Heart left ventricle (tissue), 13 donors: ENCODE data around the gene C5orf22.
"Not testable (repeated sequence)": the region's sequence is repeated elsewhere in the genome, so short reads cannot be mapped to it uniquely, and the experiment has no call there.

Source experiments
- CTCF ChIP-seq, 12 donors: fragments of 200-600 bp; sonication (generic) in 4 of 12; IDR thresholded peaks; one replicate each; pipeline versions ENCODE4 v1.5.0 to v1.8.0; 2018 to 2022; ENCODE audit warnings: antibody characterized with exemption in 12 of 12, mild to moderate bottlenecking in 5 of 12
- POLR2A ChIP-seq, 2 donors: fragments of 450-650 bp; IDR thresholded peaks; one replicate each; pipeline ENCODE4 v1.6.1; 2017; ENCODE audit warnings: antibody characterized with exemption in 2 of 2, mild to moderate bottlenecking in 2 of 2, moderate library complexity in 2 of 2
- donor health status: ischemic (EF 13 %, LVEDD 7.1; RV severe dilation, severe dysfunction).
- donor health status: DM: no; HTN: yes; CAD: no.
- donor health status: DM: no; HTN: no; CAD: no.
- donor health status: ischemic (EF 25% LVEDD 6.9; RV normal size, moderate dysfunction).
- donor health status: ischemic (EF 25% LVEDD 5.7; RV mildly dilated, moderate dysfunction).
- donor health status: ischemic (EF 35%, LVEDD 5.7; RV mildly dilated, moderate dysfunction).
- donor health status: nonischemic (EF 11% LVEDD 7.7; RV severe dilation, severe dysfunction).
- donor health status: DM: yes; HTN: yes; CAD: no.
- donor health status: PGD.
- donor health status: ischemic (EF 29% LVEDD 5.4; RV normal size, mild dysfunction).
- donor health status: nonischemic (EF 23%, LVEDD 6.1; RV moderate dilation, normal function).

GRCh38 chr5:31549114-31549513 is 17.0 kb downstream of the C5orf22 start:
- not testable (repeated sequence) for TF ChIP-seq CTCF, POLR2A (IDR thresholded peaks at IDR 0.05)
